ENCODE data around the gene SETX. TPM values are rescaled to one million over a fixed set of nuclear protein-coding genes. Genes with fewer than 3 reads are reported as not detected.

The SETX gene
- total RNA-seq, 3 donors from 2014 or later = 56.2 to 83.6 (median 80.3) TPM

DNA sequence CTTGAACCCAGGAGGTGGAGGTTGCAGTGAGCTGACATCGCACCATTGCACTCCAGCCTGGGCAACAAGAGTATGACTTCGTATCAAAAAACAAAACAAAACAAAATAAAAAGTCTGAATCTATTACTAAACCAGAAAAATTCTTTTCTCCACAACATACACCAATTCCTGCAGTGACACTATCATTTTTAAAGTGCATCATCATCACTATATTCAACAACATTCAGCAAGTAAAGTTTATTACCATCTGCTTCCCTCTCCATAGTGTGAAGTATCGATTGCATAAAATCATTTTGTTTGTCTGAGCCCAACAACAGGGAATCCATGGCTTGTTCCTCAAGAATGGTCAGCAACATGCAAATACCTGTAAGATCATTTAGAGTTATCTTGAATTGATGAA, 20.4 kb downstream of the SETX start:
- no peak for DNase-seq (ENCODE audit: low spot score in 2 of 2)
- TF ChIP-seq POLR2A (IDR thresholded peaks at IDR 0.05) = no peak
- intact Hi-C loops (cut with DNase I; ENCODE audit: low total_unique reads) = no loop called here
- Histone ChIP-seq H3K27ac (no peak overlapping the region), H3K4me1 (no peaks in the 10 kb centered on the region), H3K4me3 (no peak overlapping the region), H3K9me3 (no peaks in the 10 kb centered on the region), H3K27me3 (no peaks in the 10 kb centered on the region), H3K36me3 (peaks cover 8% of the 10 kb centered on the region)

GRCh38 chr9:132333556-132333955, 21.2 kb downstream of the SETX start:
- no peak for DNase-seq (ENCODE audit: low spot score in 2 of 2)
- no peak overlapping the region for H3K4me3 ChIP-seq
- H3K27ac ChIP-seq = no peak overlapping the region
- H3K4me1 ChIP-seq = no peaks in the 10 kb centered on the region
- no peaks in the 10 kb centered on the region for H3K9me3 ChIP-seq
- intact Hi-C loops (cut with DNase I; ENCODE audit: low total_unique reads) = no loop called here
- H3K36me3 ChIP-seq = peaks cover 3% of the 10 kb centered on the region
- no peaks in the 10 kb centered on the region for H3K27me3 ChIP-seq
- TF ChIP-seq POLR2A (IDR thresholded peaks at IDR 0.05) (no peak), CTCF (IDR thresholded peaks at IDR 0.05) (no peak), POLR2AphosphoS5 (IDR thresholded peaks at IDR 0.05) (no peak)

GRCh38 chr9:132328580-132328979, 26.2 kb downstream of the SETX start:
- no peaks in the 10 kb centered on the region for H3K4me1 ChIP-seq
- no peak for DNase-seq (ENCODE audit: low spot score in 2 of 2)
- no peaks in the 10 kb centered on the region for H3K27me3 ChIP-seq
- no peak overlapping the region for H3K4me3 ChIP-seq
- H3K36me3 ChIP-seq = peaks cover 3% of the 10 kb centered on the region
- TF ChIP-seq POLR2A (IDR thresholded peaks at IDR 0.05) (no peak), CTCF (IDR thresholded peaks at IDR 0.05) (no peak)
- no peak overlapping the region for H3K27ac ChIP-seq
- no peaks in the 10 kb centered on the region for H3K9me3 ChIP-seq
- intact Hi-C loops (cut with DNase I; ENCODE audit: low total_unique reads) = no loop called here

GRCh38 chr9:132327537-132327936, 27.2 kb downstream of the SETX start:
- Histone ChIP-seq H3K4me1 (no peaks in the 10 kb centered on the region), H3K4me3 (no peak overlapping the region), H3K9me3 (no peaks in the 10 kb centered on the region), H3K27me3 (no peaks in the 10 kb centered on the region), H3K27ac (no peak overlapping the region), H3K36me3 (peaks cover 3% of the 10 kb centered on the region)
- no peak for DNase-seq (ENCODE audit: low spot score in 2 of 2)
- TF ChIP-seq CTCF (IDR thresholded peaks at IDR 0.05) = no peak
- TF ChIP-seq POLR2A (IDR thresholded peaks at IDR 0.05) = no peak
- no peak for TF ChIP-seq POLR2AphosphoS5 (IDR thresholded peaks at IDR 0.05)
- intact Hi-C loops (cut with DNase I; ENCODE audit: low total_unique reads) = no loop called here

- no peaks in the 10 kb centered on the region for H3K27me3 ChIP-seq
- H3K27ac ChIP-seq = no peak overlapping the region
- TF ChIP-seq POLR2AphosphoS5 (IDR thresholded peaks at IDR 0.05) (no peak), POLR2A (IDR thresholded peaks at IDR 0.05) (no peak), CTCF (IDR thresholded peaks at IDR 0.05) (no peak)
- no peak for DNase-seq (ENCODE audit: low spot score in 2 of 2)
- intact Hi-C loops (cut with DNase I; ENCODE audit: low total_unique reads) = no loop called here
- H3K36me3 ChIP-seq = no peaks in the 10 kb centered on the region
- no peaks in the 10 kb centered on the region for H3K9me3 ChIP-seq
- H3K4me3 ChIP-seq = no peak overlapping the region
- no peaks in the 10 kb centered on the region for H3K4me1 ChIP-seq
These were observed 30.4 kb downstream of the SETX start for GRCh38 chr9:132324425-132324824.

Measured in breast epithelium (tissue), 4 donors.